HG03139 (cell line): ENCODE measurements around the gene PRRT1B.

Experiments
- ATAC-seq: cut with Tn5 transposase; IDR thresholded peaks from one replicate; pipeline ENCODE4 v1.9.1; 2021; ENCODE audit not compliant: unreplicated experiment

PRRT1B gene

GRCh38 chr9:131594906-131595665, 49.8 kb downstream of the PRRT1B start:
- no peak for ATAC-seq

- no peak for ATAC-seq
Observed at GRCh38 chr9:131595696-131596429, 50.5 kb downstream of the PRRT1B start.

GRCh38 chr9:131596430-131596743, 51.1 kb downstream of the PRRT1B start:
- ATAC-seq: no peak

GRCh38 chr9:131597246-131597645, 51.9 kb downstream of the PRRT1B start:
- ATAC-seq: no peak

GRCh38 chr9:131598121-131598520, 52.8 kb downstream of the PRRT1B start:
- no peak for ATAC-seq

GRCh38 chr9:131601683-131602181, 56.4 kb downstream of the PRRT1B start:
- ATAC-seq: no peak

GRCh38 chr9:131603199-131603598, 57.9 kb downstream of the PRRT1B start:
- ATAC-seq: no peak

GRCh38 chr9:131603711-131604439, 58.6 kb downstream of the PRRT1B start:
- ATAC-seq: no peak

- no peak for ATAC-seq
Observed at GRCh38 chr9:131605770-131606590, 60.7 kb downstream of the PRRT1B start.

GRCh38 chr9:131606896-131607567, 61.7 kb downstream of the PRRT1B start:
- ATAC-seq: no peak

GRCh38 chr9:131607591-131607990, 62.3 kb downstream of the PRRT1B start:
- no peak for ATAC-seq

- no peak for ATAC-seq
Observed at GRCh38 chr9:131608493-131609037, 63.2 kb downstream of the PRRT1B start.
